ENCODE results near the gene TUT7.

- no peak for TF ChIP-seq CTCF (conservative IDR thresholded peaks at IDR 0.05)
- no peak for TF ChIP-seq EZH2 (IDR thresholded peaks at IDR 0.05; ENCODE audit: low read depth)
Measured at GRCh38 chr9:86274821-86275643, 79.2 kb downstream of the TUT7 start.

Data from PC-9 (cell line).